Endothelial cell of umbilical vein (primary cell): ENCODE measurements around the gene IGF2R. TPM values are rescaled to one million over a fixed set of nuclear protein-coding genes. Genes with fewer than 3 reads are reported as not detected.

Source experiments
- BruUV-seq: library from RNA; stranded (reverse); fragments of 400-500 nt; replicated peaks from 2 replicates; lab custom pipeline; 2021; lab: Mats Ljungman, UMichigan
- CTCF ChIA-PET: fragments of 300-600, 350-600 bp; sonication (Branson Sonifier 250); formaldehyde crosslinking; loops from one replicate; lab custom pipeline; 2021; ENCODE audit warnings: antibody characterized with exemption, inconsistent platforms; lab: Charles Lee
- POLR2A ChIA-PET: fragments of 300-600, 350-600 bp; sonication (Branson Sonifier 250); formaldehyde crosslinking; loops from one replicate; lab custom pipeline; 2021; ENCODE audit warnings: antibody characterized with exemption, inconsistent platforms; lab: Charles Lee
- DNase-seq: peaks from one replicate; pipeline ENCODE4 v3.0.0-alpha.2; 2011; ENCODE audit warnings: low read depth, low spot score
- FAIRE-seq: peaks from 2 replicates; lab custom pipeline; 2011; peaks lifted over from hg19 to GRCh38; lab: Jason Lieb, UNC
- H2AFZ ChIP-seq: 2 replicates; pipeline ENCODE4 v1.6.0; 2012; ENCODE audit warnings: low read depth, low read length, control low read depth, inconsistent platforms
- H3K27ac ChIP-seq: 2 replicates; pipeline ENCODE4 v1.5.1; 2011; ENCODE audit warnings: low read depth, mild to moderate bottlenecking, control low read depth, low read length, moderate library complexity; ENCODE audit not compliant: insufficient read depth
- H3K27me3 ChIP-seq, 2 experiments: 2 replicates each; pipeline versions ENCODE4 v1.6.0 to v1.6.1; 2011; ENCODE audit warnings: low read length in 2 of 2, mixed read lengths in 1 of 2; ENCODE audit not compliant: control insufficient read depth in 2 of 2, insufficient read depth in 2 of 2
- H3K36me3 ChIP-seq, 2 experiments: 2 replicates in 1 of 2; 3 replicates in 1 of 2; pipeline ENCODE4 v1.5.1; 2011; ENCODE audit warnings: low read length in 2 of 2, mild to moderate bottlenecking in 1 of 2, moderate library complexity in 1 of 2; ENCODE audit not compliant: control insufficient read depth in 2 of 2, insufficient read depth in 2 of 2; ENCODE audit errors: extremely low read depth in 1 of 2
- H3K4me1 ChIP-seq: 3 replicates; pipeline ENCODE4 v1.5.1; 2011; ENCODE audit warnings: mild to moderate bottlenecking, low read length; ENCODE audit not compliant: control insufficient read depth, insufficient read depth; ENCODE audit errors: extremely low read depth
- H3K4me2 ChIP-seq: 2 replicates; pipeline ENCODE4 v1.6.1; 2011; ENCODE audit warnings: low read length, control low read depth, mixed read lengths; ENCODE audit not compliant: insufficient read depth
- H3K4me3 ChIP-seq, 3 experiments: fragments of 200-600 bp in 1 of 3; sonication (generic), shearing (Covaris generic) in 1 of 3; replicated peaks in 1 of 3; 2 replicates each; pipeline ENCODE4 v1.5.1; 2011 to 2016; ENCODE audit warnings: control low read depth in 3 of 3, low read length in 3 of 3, mild to moderate bottlenecking in 2 of 3, inconsistent platforms in 1 of 3, low read depth in 1 of 3, moderate library complexity in 1 of 3; ENCODE audit not compliant: insufficient read depth in 1 of 3
- H3K79me2 ChIP-seq: 2 replicates; pipeline ENCODE4 v1.6.0; 2012; ENCODE audit warnings: low read length, inconsistent platforms; ENCODE audit not compliant: control insufficient read depth, insufficient read depth
- H3K9ac ChIP-seq: replicated peaks from 2 replicates; pipeline ENCODE3; 2011; ENCODE audit warnings: low read length, control low read depth; ENCODE audit not compliant: insufficient read depth; ENCODE audit errors: extremely low read depth
- H3K9me1 ChIP-seq: replicated peaks from 3 replicates; pipeline ENCODE4 v1.6.0; 2011; ENCODE audit warnings: mild to moderate bottlenecking, low read length; ENCODE audit not compliant: control insufficient read depth, insufficient read depth; ENCODE audit errors: extremely low read depth
- H3K9me3 ChIP-seq: replicated peaks from 2 replicates; pipeline ENCODE4 v1.5.1; 2012; ENCODE audit warnings: low read length, inconsistent platforms; ENCODE audit not compliant: control insufficient read depth, insufficient read depth
- H4K20me1 ChIP-seq: replicated peaks from 2 replicates; pipeline ENCODE3; 2011; ENCODE audit warnings: mild to moderate bottlenecking, low read length; ENCODE audit not compliant: control insufficient read depth, insufficient read depth; ENCODE audit errors: extremely low read depth
- EZH2 ChIP-seq: IDR thresholded peaks from 2 replicates; pipeline ENCODE4 v1.6.1; 2012; ENCODE audit warnings: borderline replicate concordance, low read depth, mild to moderate bottlenecking, moderate library complexity, low read length, inconsistent platforms; ENCODE audit not compliant: severe bottlenecking
- FOS ChIP-seq: IDR thresholded peaks from 2 replicates; pipeline ENCODE4 v1.6.1; 2011; ENCODE audit warnings: mild to moderate bottlenecking, low read length, moderate library complexity, borderline replicate concordance; ENCODE audit not compliant: insufficient read depth
- GATA2 ChIP-seq: IDR thresholded peaks from 2 replicates; pipeline ENCODE4 v1.7.0; 2011; ENCODE audit warnings: low read depth, mild to moderate bottlenecking, moderate library complexity, mixed read lengths, low read length; ENCODE audit not compliant: insufficient read length, insufficient read depth
- JUN ChIP-seq: IDR thresholded peaks from 2 replicates; pipeline ENCODE4 v1.6.1; 2011; ENCODE audit warnings: borderline replicate concordance, low read depth; ENCODE audit not compliant: insufficient read length, insufficient read depth
- MAX ChIP-seq: IDR thresholded peaks from 2 replicates; pipeline ENCODE4 v1.6.1; 2011; ENCODE audit not compliant: insufficient read depth, insufficient read length
- MYC ChIP-seq: IDR thresholded peaks from one replicate; pipeline ENCODE4 v1.6.1; 2011; ENCODE audit warnings: mild to moderate bottlenecking, low read depth, low read length
- POLR2A ChIP-seq: IDR thresholded peaks from 2 replicates; pipeline ENCODE4 v1.6.1; 2012; ENCODE audit warnings: low read depth, mild to moderate bottlenecking, control low read depth, low read length
- POLR2AphosphoS5 ChIP-seq: IDR thresholded peaks from 2 replicates; pipeline ENCODE4 v1.6.1; 2012; ENCODE audit warnings: low read depth, mild to moderate bottlenecking, control low read depth, low read length, moderate library complexity; ENCODE audit not compliant: insufficient read depth
- dilution Hi-C: fragments of 300-500 bp; cut with MboI; formaldehyde crosslinking; loops from one replicate; pipeline ENCODE4 v1.15.0; 2019; ENCODE audit warnings: low sequenced_read_pairs; ENCODE audit not compliant: extremely low pct_ligation_motif_present
- intact Hi-C: fragments of 100-400 bp; cut with micrococcal nuclease; formaldehyde crosslinking; loops from one replicate; pipeline ENCODE4 v1.10.0; 2022
- polyA plus RNA-seq, 4 experiments: library from polyadenylated mRNA; depleted of rRNA in 3 of 4; stranded (reverse) in 3 of 4; unstranded in 1 of 4; fragments of >200 nt; gene quantifications; 2 replicates each; pipeline versions ENCODE4 v1.2.1 to v1.2.3, GENCODE V29; 2011 to 2012; ENCODE audit warnings: missing spikeins in 1 of 4
- total RNA-seq: library from RNA; stranded (reverse); gene quantifications from 2 replicates; pipeline ENCODE4 v1.2.3, GENCODE V29; 2021
- TF ChIP-seq, protein P1 (sequence below), 2 donors: IDR thresholded peaks; 1 replicate in 1 of 2; 2 replicates in 1 of 2; pipeline ENCODE4 v1.5.1; 2011; ENCODE audit warnings: low read length in 2 of 2, mild to moderate bottlenecking in 2 of 2, moderate library complexity in 2 of 2, control low read depth in 1 of 2, inconsistent platforms in 1 of 2, low read depth in 1 of 2; ENCODE audit not compliant: insufficient read depth in 1 of 2; ENCODE audit errors: extremely low read depth in 1 of 2

Gene IGF2R
- total and polyA plus RNA-seq, 2 donors (not counting 3 experiments of a cell fraction or from before 2014, with no cell fraction given), result 16.3 to 60.2 TPM

DNA sequence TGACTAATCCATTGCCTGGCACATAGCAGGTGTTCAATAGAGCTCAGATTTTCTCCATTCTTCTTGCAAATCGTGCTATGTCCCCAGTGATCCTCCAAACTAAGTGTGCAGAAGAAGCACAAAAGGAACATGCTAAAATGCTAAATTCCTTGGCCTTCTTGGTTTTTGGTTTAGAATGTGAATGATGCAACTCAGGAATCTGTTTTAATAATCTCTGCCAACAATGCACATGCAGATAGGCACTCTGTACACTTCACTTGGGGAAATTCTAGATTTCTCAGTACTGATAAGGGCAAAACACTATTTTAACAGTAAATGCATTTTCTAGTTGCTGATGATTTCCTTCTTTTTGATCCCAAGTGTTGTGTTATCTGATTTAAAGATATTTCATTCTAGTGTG is 188.0 kb downstream of the IGF2R start:
- Histone ChIP-seq H3K36me3 (no peaks in the 10 kb centered on the region), H3K4me3 (no peak overlapping the region), H3K9ac (no peak overlapping the region), H3K9me3 (no peaks in the 10 kb centered on the region), H3K27ac (no peak overlapping the region), H3K79me2 (no peaks in the 10 kb centered on the region), H2AFZ (no peak overlapping the region), H3K9me1 (no peaks in the 10 kb centered on the region), H3K4me1 (no peaks in the 10 kb centered on the region), H3K27me3 (no peaks in the 10 kb centered on the region), H3K4me2 (no peak overlapping the region), H4K20me1 (no peaks in the 10 kb centered on the region)
- no peak for TF ChIP-seq EZH2
- no peak for TF ChIP-seq POLR2A
- no peak for TF ChIP-seq POLR2AphosphoS5
- TF ChIP-seq MAX, result no peak
- TF ChIP-seq JUN, result no peak
- TF ChIP-seq FOS, result no peak
- TF ChIP-seq, protein P1, sequence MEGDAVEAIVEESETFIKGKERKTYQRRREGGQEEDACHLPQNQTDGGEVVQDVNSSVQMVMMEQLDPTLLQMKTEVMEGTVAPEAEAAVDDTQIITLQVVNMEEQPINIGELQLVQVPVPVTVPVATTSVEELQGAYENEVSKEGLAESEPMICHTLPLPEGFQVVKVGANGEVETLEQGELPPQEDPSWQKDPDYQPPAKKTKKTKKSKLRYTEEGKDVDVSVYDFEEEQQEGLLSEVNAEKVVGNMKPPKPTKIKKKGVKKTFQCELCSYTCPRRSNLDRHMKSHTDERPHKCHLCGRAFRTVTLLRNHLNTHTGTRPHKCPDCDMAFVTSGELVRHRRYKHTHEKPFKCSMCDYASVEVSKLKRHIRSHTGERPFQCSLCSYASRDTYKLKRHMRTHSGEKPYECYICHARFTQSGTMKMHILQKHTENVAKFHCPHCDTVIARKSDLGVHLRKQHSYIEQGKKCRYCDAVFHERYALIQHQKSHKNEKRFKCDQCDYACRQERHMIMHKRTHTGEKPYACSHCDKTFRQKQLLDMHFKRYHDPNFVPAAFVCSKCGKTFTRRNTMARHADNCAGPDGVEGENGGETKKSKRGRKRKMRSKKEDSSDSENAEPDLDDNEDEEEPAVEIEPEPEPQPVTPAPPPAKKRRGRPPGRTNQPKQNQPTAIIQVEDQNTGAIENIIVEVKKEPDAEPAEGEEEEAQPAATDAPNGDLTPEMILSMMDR (IDR thresholded peaks at IDR 0.05; ENCODE audit: extremely low read depth in 1 of 2, insufficient read depth in 1 of 2, low read depth in 1 of 2, low read length in 2 of 2), result no peak
- no peak for TF ChIP-seq GATA2
- no peak for TF ChIP-seq MYC
- no peak for FAIRE-seq
- intact Hi-C loops, result no loop called here
- DNase-seq, result no peak
- dilution Hi-C loops, result no loop called here
- BruUV-seq, result no TSS peak
- ChIA-PET POLR2A (no interaction called here), CTCF (no interaction called here)
